ENCODE measurements around the gene SPRY4.

DNA sequence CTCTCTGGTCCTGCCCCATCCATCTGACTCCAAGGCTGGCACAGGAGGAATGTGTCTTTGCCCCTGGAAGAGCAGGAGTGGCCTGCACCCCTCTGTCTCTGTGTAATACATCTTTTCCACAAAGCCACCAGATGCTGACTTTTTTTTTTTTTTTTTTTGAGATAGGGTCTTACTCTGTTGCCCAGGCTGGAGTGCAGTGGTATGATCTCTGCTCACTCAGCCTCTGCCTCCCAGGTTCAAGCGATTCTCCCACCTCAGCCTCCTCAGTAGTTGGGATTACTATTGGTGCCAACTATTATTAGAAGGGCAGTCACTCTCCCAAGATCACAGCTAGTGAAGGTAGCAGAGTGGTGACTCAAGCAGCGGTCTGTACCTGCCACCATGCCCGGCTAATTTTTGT lies 19.6 kb downstream of the SPRY4 start:
- TF ChIP-seq EZH2 (IDR thresholded peaks at IDR 0.05; ENCODE audit: insufficient read depth, poor library complexity, severe bottlenecking) (no peak), EZH2phosphoT487 (IDR thresholded peaks at IDR 0.05; ENCODE audit: insufficient read depth, low read depth) (no peak)

Data from GM23248 (cell line).